CD4-positive, alpha-beta T cell (primary cell): Measurements from ENCODE around the gene MAGI3. TPM values are rescaled to one million over a fixed set of nuclear protein-coding genes. Genes with fewer than 3 reads are reported as not detected.

ENCODE experiments used
- ATAC-seq: fragments of 200-7000 bp; cut with Tn5 transposase; one replicate; pipeline ENCODE4 v1.10.0; 2022; ENCODE audit warnings: mild to moderate bottlenecking; ENCODE audit not compliant: poor library complexity
- CTCF ChIA-PET: fragments of 350-600 bp; sonication (Branson Sonifier 250); formaldehyde crosslinking; loops from one replicate; lab custom pipeline; 2021; ENCODE audit warnings: antibody characterized with exemption, inconsistent platforms; lab: Charles Lee
- POLR2A ChIA-PET: fragments of 350-600 bp; sonication (Branson Sonifier 250); formaldehyde crosslinking; loops from one replicate; lab custom pipeline; 2021; ENCODE audit warnings: antibody characterized with exemption, inconsistent platforms; lab: Charles Lee
- DNase-seq, 14 experiments: peaks; one replicate each; pipeline ENCODE4 v3.0.0-alpha.2; 2013 to 2020; ENCODE audit warnings: mixed read lengths in 2 of 14
- H3K27ac ChIP-seq, 2 donors: one replicate each; pipeline versions ENCODE4 v1.5.1 to v1.7.0; 2013; ENCODE audit warnings: low read length in 2 of 2, low read depth in 1 of 2, mild to moderate bottlenecking in 1 of 2
- H3K27me3 ChIP-seq, 2 experiments: 1 replicate in 1 of 2; 2 replicates in 1 of 2; pipeline versions ENCODE4 v1.6.1 to v1.7.0; 2013; ENCODE audit warnings: low read length in 2 of 2, control low read depth in 1 of 2, mild to moderate bottlenecking in 1 of 2, moderate library complexity in 1 of 2; ENCODE audit not compliant: insufficient read depth in 2 of 2, control insufficient read depth in 1 of 2
- H3K36me3 ChIP-seq: one replicate; pipeline ENCODE4 v1.6.1; 2013; ENCODE audit warnings: low read length, control low read depth; ENCODE audit not compliant: insufficient read depth
- H3K4me1 ChIP-seq: one replicate; pipeline ENCODE4 v1.6.1; 2013; ENCODE audit warnings: low read length, control low read depth; ENCODE audit not compliant: insufficient read depth
- H3K4me3 ChIP-seq: one replicate; pipeline ENCODE4 v1.5.1; 2013; ENCODE audit warnings: mild to moderate bottlenecking, low read length, moderate library complexity
- H3K9me3 ChIP-seq, 2 experiments: 1 replicate in 1 of 2; 2 replicates in 1 of 2; pipeline versions ENCODE4 v1.6.1 to v1.7.0; 2013; ENCODE audit warnings: low read length in 2 of 2, mild to moderate bottlenecking in 2 of 2, control low read depth in 1 of 2, moderate library complexity in 1 of 2; ENCODE audit not compliant: control insufficient read depth in 1 of 2, insufficient read depth in 1 of 2
- H3K27ac Mint-ChIP-seq: one replicate; pipeline ENCODE4 v1.8.0; 2020; ENCODE audit warnings: mixed read lengths
- H3K27me3 Mint-ChIP-seq: one replicate; pipeline ENCODE4 v1.8.0; 2021; ENCODE audit warnings: mixed read lengths
- H3K36me3 Mint-ChIP-seq: one replicate; pipeline ENCODE4 v1.8.0; 2021; ENCODE audit warnings: low read depth, mixed read lengths
- H3K4me1 Mint-ChIP-seq: one replicate; pipeline ENCODE4 v1.8.0; 2021; ENCODE audit warnings: low read depth, mixed read lengths
- H3K4me3 Mint-ChIP-seq: one replicate; pipeline ENCODE4 v1.8.0; 2020; ENCODE audit warnings: mild to moderate bottlenecking, mixed read lengths
- H3K9me3 Mint-ChIP-seq: one replicate; pipeline ENCODE4 v1.8.0; 2020; ENCODE audit warnings: mixed read lengths
- CTCF ChIP-seq: fragments of 200-600 bp; IDR thresholded peaks from one replicate; pipeline ENCODE4 v1.8.0; 2022; ENCODE audit warnings: antibody characterized with exemption, mild to moderate bottlenecking
- intact Hi-C, 2 experiments: fragments of 100-400 bp; cut with DNase I in 1 of 2; cut with micrococcal nuclease in 1 of 2; formaldehyde crosslinking; loops; one replicate each; pipeline versions ENCODE4 v1.15.1 to v1.9.0; 2023 to 2025; cut with DNase I, micrococcal nuclease
- total RNA-seq, 174 experiments: library from RNA in 2 of 174; stranded (reverse) in 2 of 174; gene quantifications; one replicate each; pipeline ENCODE4 v1.2.3 and lab custom pipeline; 2021 to 2026

MAGI3 gene
- total RNA-seq, 2 experiments from 2014 or later, result 6.7 to 8.7 TPM

GRCh38 chr1:113401067-113401466 is 10.8 kb downstream of the MAGI3 start:
- CTCF ChIA-PET, result no interaction called here
- Mint-ChIP-seq H3K4me1 (no peaks in the 10 kb centered on the region), H3K27me3 (peaks cover 15% of the 10 kb centered on the region), H3K36me3 (no peaks in the 10 kb centered on the region), H3K9me3 (no peaks in the 10 kb centered on the region), H3K4me3 (no peak overlapping the region), H3K27ac (no peak overlapping the region)
- ATAC-seq (no peak), DNase-seq (no peak)
- Histone ChIP-seq H3K27ac (no peak overlapping the region), H3K27me3 (peaks cover 0 to 2% of the 10 kb centered on the region in 2 experiments), H3K9me3 (no peaks in the 10 kb centered on the region), H3K4me3 (no peak overlapping the region), H3K4me1 (no peaks in the 10 kb centered on the region), H3K36me3 (no peaks in the 10 kb centered on the region)
- POLR2A ChIA-PET, result no interaction called here
- TF ChIP-seq CTCF, result no peak
- intact Hi-C loops, result no loop called here

GRCh38 chr1:113401728-113402127 is 11.4 kb downstream of the MAGI3 start:
- DNase-seq (no peak), ATAC-seq (no peak)
- Mint-ChIP-seq H3K36me3 (no peaks in the 10 kb centered on the region), H3K27me3 (peaks cover 15% of the 10 kb centered on the region), H3K9me3 (no peaks in the 10 kb centered on the region), H3K4me3 (no peak overlapping the region), H3K27ac (no peak overlapping the region), H3K4me1 (no peaks in the 10 kb centered on the region)
- H3K27ac ChIP-seq, result no peak overlapping the region
- H3K27me3 ChIP-seq, result peaks cover 0 to 2% of the 10 kb centered on the region in 2 experiments
- POLR2A ChIA-PET, result no interaction called here
- CTCF ChIA-PET, result no interaction called here
- no peaks in the 10 kb centered on the region for H3K9me3 ChIP-seq
- no peaks in the 10 kb centered on the region for H3K4me1 ChIP-seq
- no peaks in the 10 kb centered on the region for H3K36me3 ChIP-seq
- no peak for TF ChIP-seq CTCF
- H3K4me3 ChIP-seq, result no peak overlapping the region
- intact Hi-C loops, result no loop called here

GRCh38 chr1:113403065-113403464 is 12.8 kb downstream of the MAGI3 start:
- POLR2A ChIA-PET, result no interaction called here
- no peaks in the 10 kb centered on the region for H3K36me3 Mint-ChIP-seq
- TF ChIP-seq CTCF, result no peak

More at GRCh38 chr1:113403065-113403464, 12.8 kb downstream of the MAGI3 start:
- Mint-ChIP-seq H3K4me3 (no peak overlapping the region), H3K27me3 (peaks cover 12% of the 10 kb centered on the region), H3K27ac (no peak overlapping the region), H3K4me1 (no peaks in the 10 kb centered on the region), H3K9me3 (no peaks in the 10 kb centered on the region)
- H3K4me1 ChIP-seq, result no peaks in the 10 kb centered on the region
- CTCF ChIA-PET, result interaction anchor here (0.9 kb wide), 1 partner anchor 36 kb away, joined by 3 read pairs; no protein-coding TSS in a partner anchor
- no peaks in the 10 kb centered on the region for H3K36me3 ChIP-seq
- no peak for ATAC-seq
- H3K27ac ChIP-seq, result no peak overlapping the region
- H3K4me3 ChIP-seq, result no peak overlapping the region
- H3K9me3 ChIP-seq, result no peaks in the 10 kb centered on the region
- no peak for DNase-seq
- intact Hi-C loops, result no loop called here
- H3K27me3 ChIP-seq, result no peaks in the 10 kb centered on the region
